Ascending aorta (tissue), 2 donors: Measurements from ENCODE around the gene ZMYM1. TPM values are rescaled to one million over a fixed set of nuclear protein-coding genes. Genes with fewer than 3 reads are reported as not detected.
"Not testable (repeated sequence)": the region's sequence is repeated elsewhere in the genome, so short reads cannot be mapped to it uniquely, and the experiment has no call there.

ENCODE experiments used
- DNase-seq, 2 donors: peaks; one replicate each; pipeline ENCODE4 v3.0.0-alpha.2; 2019; ENCODE audit warnings: low spot score in 2 of 2
- H3K27ac ChIP-seq, 2 donors: fragments of 200-600 bp; sonication (generic); one replicate each; pipeline ENCODE4 v1.5.1; 2016 to 2017; ENCODE audit warnings: mild to moderate bottlenecking in 1 of 2
- H3K27me3 ChIP-seq: fragments of 200-600 bp; sonication (generic); one replicate; pipeline ENCODE4 v1.5.1; 2017
- H3K36me3 ChIP-seq, 2 donors: fragments of 200-600 bp; sonication (generic); one replicate each; pipeline ENCODE4 v1.5.1; 2016
- H3K4me1 ChIP-seq, 2 donors: fragments of 200-600 bp; sonication (generic); one replicate each; pipeline ENCODE4 v1.5.1; 2016 to 2017; ENCODE audit warnings: mild to moderate bottlenecking in 1 of 2
- H3K4me3 ChIP-seq, 2 donors: fragments of 200-600 bp; sonication (generic); one replicate each; pipeline ENCODE4 v1.5.1; 2016 to 2017; ENCODE audit warnings: mild to moderate bottlenecking in 1 of 2
- H3K9me3 ChIP-seq, 2 donors: fragments of 200-600 bp; sonication (generic); one replicate each; pipeline ENCODE4 v1.5.1; 2016
- CTCF ChIP-seq, 3 experiments: fragments of 200-600 bp in 2 of 3; fragments of 450-650 bp in 1 of 3; sonication (generic) in 2 of 3; IDR thresholded peaks; one replicate each; pipeline ENCODE4 v1.5.1; 2016 to 2019; ENCODE audit warnings: antibody characterized with exemption in 3 of 3, mild to moderate bottlenecking in 1 of 3, moderate library complexity in 1 of 3
- intact Hi-C: fragments of 100-400 bp; cut with DNase I; formaldehyde crosslinking; loops from one replicate; pipeline ENCODE4 v1.15.1; 2023
- total RNA-seq: library from RNA; depleted of rRNA; stranded (reverse); fragments of >200 nt; gene quantifications from one replicate; pipeline ENCODE4 v1.1.0, GENCODE V29; 2016

Gene ZMYM1
- total RNA-seq, 1 donor from 2014 or later, result 4.6 TPM

DNA sequence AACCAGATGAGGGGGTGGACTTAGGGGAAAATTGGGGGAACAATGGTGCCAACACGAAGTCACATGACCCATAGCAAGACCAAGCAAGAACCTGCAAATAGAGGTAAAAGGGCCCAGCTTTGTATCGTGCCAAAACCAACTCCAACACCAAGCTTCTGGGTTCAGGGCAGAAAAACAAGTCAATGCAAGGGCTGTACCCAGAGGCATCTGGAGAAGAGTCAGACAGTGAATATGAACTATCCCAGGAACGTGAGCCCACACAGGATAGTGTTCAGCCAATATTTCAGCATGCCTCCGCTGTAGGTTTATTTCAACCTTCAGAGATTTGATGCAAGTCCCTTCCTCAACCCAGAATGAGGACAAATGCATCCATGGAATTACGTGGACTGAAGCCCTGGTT lies 32.5 kb upstream of the ZMYM1 start:
- TF ChIP-seq CTCF (IDR thresholded peaks at IDR 0.05), result no peak
- Histone ChIP-seq H3K36me3 (no peaks in the 10 kb centered on the region), H3K27ac (no peak overlapping the region), H3K27me3 (no peaks in the 10 kb centered on the region), H3K4me3 (no peak overlapping the region), H3K4me1 (no peaks in the 10 kb centered on the region), H3K9me3 (no peaks in the 10 kb centered on the region)
- intact Hi-C loops, result no loop called here
- no peak for DNase-seq

DNA sequence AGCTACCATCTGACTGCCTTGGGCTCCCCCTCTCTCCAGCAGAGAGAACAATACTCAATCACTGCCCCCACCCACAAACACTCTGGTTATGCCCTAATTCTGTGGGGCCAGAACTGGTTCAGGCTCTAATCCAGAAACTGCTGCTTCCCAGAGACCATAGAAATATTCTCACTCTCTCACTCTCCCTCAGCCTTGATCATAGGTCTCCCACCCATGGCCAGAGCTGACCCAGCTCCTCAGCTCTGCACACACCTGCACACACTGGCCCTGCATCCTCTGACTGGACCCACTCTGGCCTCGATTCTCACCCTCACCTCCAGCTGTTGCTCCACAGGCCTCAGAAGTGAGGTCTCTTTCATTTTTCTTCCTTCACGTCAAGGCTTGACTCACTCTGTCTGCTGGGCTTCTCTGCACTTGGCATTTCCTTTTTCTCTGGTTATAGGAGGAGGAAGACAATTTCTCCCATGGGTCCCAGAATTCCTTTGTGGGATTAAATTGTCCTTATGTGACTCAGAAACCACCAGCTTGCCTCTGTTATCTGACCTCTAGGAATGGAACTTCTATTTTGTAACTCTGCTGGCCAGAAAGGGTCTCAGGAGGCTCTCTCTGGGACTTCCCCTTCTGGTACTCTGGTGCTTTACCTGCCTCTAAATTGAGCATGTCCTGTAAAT lies 31.9 kb upstream of the ZMYM1 start:
- TF ChIP-seq CTCF (IDR thresholded peaks at IDR 0.05), result no peak
- no peak overlapping the region for H3K27ac ChIP-seq
- no peak overlapping the region for H3K4me3 ChIP-seq
- H3K36me3 ChIP-seq, result no peaks in the 10 kb centered on the region
- no peaks in the 10 kb centered on the region for H3K4me1 ChIP-seq
- H3K9me3 ChIP-seq, result no peaks in the 10 kb centered on the region
- H3K27me3 ChIP-seq, result no peaks in the 10 kb centered on the region
- DNase-seq, result no peak
- intact Hi-C loops, result no loop called here

- no peaks in the 10 kb centered on the region for H3K36me3 ChIP-seq
- H3K4me3 ChIP-seq, result no peak overlapping the region
- H3K9me3 ChIP-seq, result no peaks in the 10 kb centered on the region
- no peak for TF ChIP-seq CTCF (IDR thresholded peaks at IDR 0.05)
- no peak for DNase-seq
- H3K27me3 ChIP-seq, result no peaks in the 10 kb centered on the region
- intact Hi-C loops, result no loop called here
- no peak overlapping the region for H3K27ac ChIP-seq
- H3K4me1 ChIP-seq, result no peaks in the 10 kb centered on the region
Observed at GRCh38 chr1:35049116-35049515, 30.1 kb upstream of the ZMYM1 start.

- no peaks in the 10 kb centered on the region for H3K4me1 ChIP-seq
- no peak overlapping the region for H3K4me3 ChIP-seq
- H3K9me3 ChIP-seq, result no peaks in the 10 kb centered on the region
- H3K27ac ChIP-seq, result no peak overlapping the region
- H3K27me3 ChIP-seq, result no peaks in the 10 kb centered on the region
- intact Hi-C loops, result no loop called here
- no peak for DNase-seq
- H3K36me3 ChIP-seq, result no peaks in the 10 kb centered on the region
- TF ChIP-seq CTCF (IDR thresholded peaks at IDR 0.05), result no peak
Observed at GRCh38 chr1:35053433-35053832, 25.8 kb upstream of the ZMYM1 start.

DNA sequence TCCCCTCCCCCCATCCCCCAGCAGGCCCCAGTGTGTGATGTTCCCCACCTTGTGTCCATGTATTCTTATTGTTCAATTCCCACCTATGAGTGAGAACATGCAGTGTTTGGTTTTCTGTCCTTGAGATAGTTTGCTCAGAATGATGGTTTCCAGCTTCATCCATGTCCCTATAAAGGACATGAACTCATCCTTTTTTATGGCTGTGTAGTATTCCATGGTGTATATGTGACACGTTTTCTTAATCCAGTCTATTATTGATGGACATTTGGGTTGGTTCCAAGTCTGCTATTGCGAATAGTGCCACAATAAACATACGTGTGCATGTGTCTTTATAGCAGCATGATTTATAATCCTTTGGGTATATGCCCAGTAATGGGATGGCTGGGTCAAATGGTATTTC lies 24.9 kb upstream of the ZMYM1 start:
- H3K9me3 ChIP-seq, H3K27ac ChIP-seq, H3K27me3 ChIP-seq, DNase-seq, intact Hi-C loops, H3K36me3 ChIP-seq, H3K4me3 ChIP-seq, H3K4me1 ChIP-seq: not testable (repeated sequence)

- H3K4me1 ChIP-seq, H3K36me3 ChIP-seq, intact Hi-C loops, H3K9me3 ChIP-seq, H3K27ac ChIP-seq, H3K4me3 ChIP-seq, H3K27me3 ChIP-seq, DNase-seq: not testable (repeated sequence)
Observed at GRCh38 chr1:35058321-35058720, 20.9 kb upstream of the ZMYM1 start.

DNA sequence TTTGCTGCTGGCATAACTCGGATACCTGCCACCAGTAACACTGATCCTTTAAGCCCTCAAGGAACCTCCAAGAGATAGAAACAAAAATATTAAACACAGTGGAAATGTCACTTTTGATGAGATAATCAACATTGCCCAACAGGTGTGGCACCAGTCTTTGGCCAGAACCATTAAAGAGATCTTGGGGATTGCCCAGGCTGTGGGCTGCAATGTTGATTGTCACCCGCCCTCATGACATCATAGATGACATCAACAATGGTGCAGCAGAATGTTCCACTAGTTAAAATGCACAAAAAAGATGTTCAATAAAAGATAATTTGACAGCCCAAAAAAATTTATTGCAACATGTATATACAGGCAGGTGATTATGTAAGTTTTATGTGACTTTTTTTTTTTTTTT lies 20.2 kb upstream of the ZMYM1 start:
- H3K4me3 ChIP-seq, result no peak overlapping the region
- H3K4me1 ChIP-seq, result no peaks in the 10 kb centered on the region
- no peaks in the 10 kb centered on the region for H3K36me3 ChIP-seq
- no peaks in the 10 kb centered on the region for H3K27me3 ChIP-seq
- TF ChIP-seq CTCF (IDR thresholded peaks at IDR 0.05), result no peak
- no peak for DNase-seq
- intact Hi-C loops, result no loop called here
- H3K9me3 ChIP-seq, result peaks cover 0 to 4% of the 10 kb centered on the region in 2 donors
- no peak overlapping the region for H3K27ac ChIP-seq
